ENCODE measurements around the gene TRIM36. TPM values are rescaled to one million over a fixed set of nuclear protein-coding genes. Genes with fewer than 3 reads are reported as not detected.

TRIM36 gene
- total and polyA plus RNA-seq, 2 of the 8 experiments (the other 6 are each of a cell fraction or from before 2014, with no cell fraction given), result 8.5 to 14.1 TPM

GRCh38 chr5:115097236-115097635, 72.5 kb downstream of the TRIM36 start (continued):
- TF ChIP-seq SIRT6 (IDR thresholded peaks at IDR 0.05; ENCODE audit: low read length), result no peak
